Measurements from ENCODE around the gene IL25. TPM values are rescaled to one million over a fixed set of nuclear protein-coding genes. Genes with fewer than 3 reads are reported as not detected.

IL25 gene
- polyA plus RNA-seq, 1 experiment = not detected

- H3K4me3 ChIP-seq (ENCODE audit: low read depth, low read length) = no peak overlapping the region
- ChIA-PET POLR2A (no interaction called here), CTCF (no interaction called here)
- H3K36me3 ChIP-seq (ENCODE audit: control insufficient read depth, insufficient read depth, low read length) = no peaks in the 10 kb centered on the region
- no peak for DNase-seq (ENCODE audit: low read depth)
- H3K27me3 ChIP-seq (ENCODE audit: control insufficient read depth, insufficient read depth, low read length) = peaks cover 12% of the 10 kb centered on the region
- TF ChIP-seq CTCF (IDR thresholded peaks at IDR 0.05; ENCODE audit: insufficient read depth, low read depth, low read length) = no peak
These were observed 432 bp downstream of the IL25 start for GRCh38 chr14:23373041-23373440.

GRCh38 chr14:23375527-23376251 lies 3.1 kb downstream of the IL25 start:
- Histone ChIP-seq H3K36me3 (ENCODE audit: control insufficient read depth, insufficient read depth, low read length) (no peaks in the 10 kb centered on the region), H3K27me3 (ENCODE audit: control insufficient read depth, insufficient read depth, low read length) (peaks cover 10% of the 10 kb centered on the region), H3K4me3 (ENCODE audit: low read depth, low read length) (no peak overlapping the region)
- no peak for DNase-seq (ENCODE audit: low read depth)
- TF ChIP-seq CTCF (IDR thresholded peaks at IDR 0.05; ENCODE audit: insufficient read depth, low read depth, low read length) = no peak
- ChIA-PET POLR2A (no interaction called here), CTCF (interaction anchor here (1.2 to 8.1 kb wide), 3 partner anchors 8 to 49 kb away, joined by 3 to 132 read pairs (median 6); no protein-coding TSS in a partner anchor)

- CTCF ChIA-PET = interaction anchor here (0.9 to 8.1 kb wide), 3 partner anchors 9 to 55 kb away, joined by 3 to 132 read pairs (median 3); no protein-coding TSS in a partner anchor
- DNase-seq (ENCODE audit: low read depth) = no peak
- H3K4me3 ChIP-seq (ENCODE audit: low read depth, low read length) = no peak within 1 kb of the TSS
- H3K36me3 ChIP-seq (ENCODE audit: control insufficient read depth, insufficient read depth, low read length) = no peaks in the 10 kb centered on the region
- peaks cover 11% of the 10 kb centered on the region for H3K27me3 ChIP-seq (ENCODE audit: control insufficient read depth, insufficient read depth, low read length)
- POLR2A ChIA-PET = no interaction called here
- TF ChIP-seq CTCF (IDR thresholded peaks at IDR 0.05; ENCODE audit: insufficient read depth, low read depth, low read length) = no peak
These were observed 4.0 kb downstream of the IL25 start, which contains the start of gene CMTM5 for GRCh38 chr14:23376482-23377197. Gene CMTM5, plus strand, starts transcription at chr14:23377046. Its CDS starts 206 bp downstream, at chr14:23377252.

GRCh38 chr14:23377198-23377550 lies 4.6 kb downstream of the IL25 start:
- Histone ChIP-seq H3K4me3 (ENCODE audit: low read depth, low read length) (no peak overlapping the region), H3K27me3 (ENCODE audit: control insufficient read depth, insufficient read depth, low read length) (peaks cover 9% of the 10 kb centered on the region), H3K36me3 (ENCODE audit: control insufficient read depth, insufficient read depth, low read length) (no peaks in the 10 kb centered on the region)
- no peak for DNase-seq (ENCODE audit: low read depth)
- POLR2A ChIA-PET = no interaction called here
- TF ChIP-seq CTCF (IDR thresholded peaks at IDR 0.05; ENCODE audit: insufficient read depth, low read depth, low read length) = no peak
- CTCF ChIA-PET = interaction anchor here (0.9 to 8.1 kb wide), 5 partner anchors 10 to 55 kb away, joined by 3 to 132 read pairs (median 3); no protein-coding TSS in a partner anchor

Measured in BJ (cell line).